HepG2 (cell line): Measurements from ENCODE around the gene KLC4. TPM values are rescaled to one million over a fixed set of nuclear protein-coding genes. Genes with fewer than 3 reads are reported as not detected.
A peak's percentile ranks its signal among the peaks of the same experiment; 100 is the strongest.

Experiments
- AGO2 ChIP-seq: fragments of 200-400 bp; formaldehyde crosslinking; optimal IDR thresholded peaks from 2 replicates; pipeline ENCODE3; 2017; ENCODE audit warnings: mild to moderate bottlenecking, low read depth, low read length, moderate library complexity
- AKAP8 ChIP-seq: sonication (generic); formaldehyde crosslinking; IDR thresholded peaks from 2 replicates; pipeline ENCODE4 v1.5.1; 2020; ENCODE audit warnings: mild to moderate bottlenecking, missing genetic modification reagents
- ATM ChIP-seq: fragments of 450-650 bp; IDR thresholded peaks from 2 replicates; pipeline ENCODE4 v1.7.1; 2017; ENCODE audit warnings: mild to moderate bottlenecking, borderline replicate concordance
- DMAP1 ChIP-seq: IDR thresholded peaks from 2 replicates; pipeline ENCODE4 v1.6.1; 2016
- HDAC2 ChIP-seq: sonication (generic); formaldehyde crosslinking; IDR thresholded peaks from 2 replicates; pipeline ENCODE4 v1.4.0; 2020; ENCODE audit warnings: missing genetic modification reagents
- HOXA7 ChIP-seq: sonication (generic); formaldehyde crosslinking; IDR thresholded peaks from 2 replicates; pipeline ENCODE4 v1.8.1; 2022; ENCODE audit warnings: mild to moderate bottlenecking, missing genetic modification reagents, moderate library complexity
- MYC ChIP-seq: sonication (generic); formaldehyde crosslinking; IDR thresholded peaks from 2 replicates; pipeline ENCODE4 v1.9.0; 2021; ENCODE audit warnings: missing genetic modification reagents, borderline replicate concordance
- NR2F6 ChIP-seq, 2 experiments: IDR thresholded peaks; 2 replicates each; pipeline ENCODE4 v1.6.1; 2016; ENCODE audit warnings: antibody characterized with exemption in 1 of 2, mild to moderate bottlenecking in 1 of 2
- PAF1 ChIP-seq: IDR thresholded peaks from 2 replicates; pipeline ENCODE4 v1.6.1; 2016; ENCODE audit warnings: missing genetic modification reagents, missing compliant biosample characterization
- PCBP2 ChIP-seq: fragments of 200-400 bp; formaldehyde crosslinking; optimal IDR thresholded peaks from 2 replicates; pipeline ENCODE3; 2018; ENCODE audit warnings: low read length, low read depth; ENCODE audit not compliant: poor library complexity, severe bottlenecking
- SP4 ChIP-seq: sonication (generic); formaldehyde crosslinking; IDR thresholded peaks from 2 replicates; pipeline ENCODE4 v1.8.1; 2023; ENCODE audit warnings: mild to moderate bottlenecking, missing genetic modification reagents
- WIZ ChIP-seq: sonication (generic); formaldehyde crosslinking; IDR thresholded peaks from 2 replicates; pipeline ENCODE4 v1.5.1; 2020; ENCODE audit warnings: mild to moderate bottlenecking, missing genetic modification reagents
- ZKSCAN8 ChIP-seq: IDR thresholded peaks from 2 replicates; pipeline ENCODE4 v1.6.1; 2016; ENCODE audit warnings: borderline replicate concordance, missing genetic modification reagents, missing compliant biosample characterization
- ZNF136 ChIP-seq: sonication (generic); formaldehyde crosslinking; IDR thresholded peaks from 2 replicates; pipeline ENCODE4 v1.8.1; 2022; ENCODE audit warnings: low read depth, mild to moderate bottlenecking, moderate library complexity, missing genetic modification reagents
- ZNF383 ChIP-seq: sonication (generic); formaldehyde crosslinking; IDR thresholded peaks from 2 replicates; pipeline ENCODE4 v1.4.0; 2020; ENCODE audit warnings: missing genetic modification reagents, mild to moderate bottlenecking, borderline replicate concordance
- ZNF703 ChIP-seq: sonication (generic); formaldehyde crosslinking; IDR thresholded peaks from 2 replicates; pipeline ENCODE4 v1.5.1; 2020; ENCODE audit warnings: missing genetic modification reagents, mild to moderate bottlenecking, moderate library complexity, borderline replicate concordance
- ZNF782 ChIP-seq: sonication (generic); formaldehyde crosslinking; IDR thresholded peaks from 2 replicates; pipeline ENCODE4 v1.4.0; 2020; ENCODE audit warnings: missing genetic modification reagents, mild to moderate bottlenecking, borderline replicate concordance
- ZNF839 ChIP-seq: sonication (generic); formaldehyde crosslinking; IDR thresholded peaks from 2 replicates; pipeline ENCODE4 v1.4.0; 2020; ENCODE audit warnings: missing genetic modification reagents, mild to moderate bottlenecking, borderline replicate concordance
- polyA plus RNA-seq, 8 experiments: library from polyadenylated mRNA; depleted of rRNA in 3 of 8; stranded (reverse) in 7 of 8; unstranded in 1 of 8; fragments of >200 nt; fragmentation: Illumina TruSeq in 4 of 8; extraction: Trizol in 4 of 8; gene quantifications; 2 replicates each; pipeline versions ENCODE4 v1.2.1 to v1.2.3, GENCODE V29; 2011 to 2016; ENCODE audit warnings: low read depth in 4 of 8, missing spikeins in 1 of 8, mixed read lengths in 1 of 8; ENCODE audit not compliant: insufficient read depth in 1 of 8
- total RNA-seq, 5 experiments: library from RNA; depleted of rRNA; stranded (reverse); fragments of >200 nt; fragmentation: Illumina TruSeq; extraction: Trizol; gene quantifications; 2 replicates each; pipeline ENCODE4 v1.2.3, GENCODE V29; 2016; ENCODE audit warnings: low read depth in 1 of 5
- TF ChIP-seq, protein P1 (sequence below): IDR thresholded peaks from 2 replicates; pipeline ENCODE4 v1.6.1; 2016; ENCODE audit warnings: missing genetic modification reagents, missing compliant biosample characterization
- TF ChIP-seq, protein P2 (sequence below): sonication (generic); formaldehyde crosslinking; IDR thresholded peaks from 2 replicates; pipeline ENCODE4 v1.4.0; 2020; ENCODE audit warnings: mild to moderate bottlenecking, low read depth, missing genetic modification reagents
- TF ChIP-seq, protein P3 (sequence below): sonication (generic); formaldehyde crosslinking; IDR thresholded peaks from 2 replicates; pipeline ENCODE4 v1.4.0; 2020; ENCODE audit warnings: missing genetic modification reagents
- TF ChIP-seq, protein P4 (sequence below): sonication (generic); formaldehyde crosslinking; IDR thresholded peaks from 2 replicates; pipeline ENCODE4 v1.4.0; 2020; ENCODE audit warnings: missing genetic modification reagents
- TF ChIP-seq, protein P5 (sequence below): sonication (generic); formaldehyde crosslinking; IDR thresholded peaks from 2 replicates; pipeline ENCODE4 v1.8.1; 2023; ENCODE audit warnings: mild to moderate bottlenecking, missing genetic modification reagents
- TF ChIP-seq, protein P6 (sequence below): sonication (generic); formaldehyde crosslinking; IDR thresholded peaks from 2 replicates; pipeline ENCODE4 v1.4.0; 2020; ENCODE audit warnings: missing genetic modification reagents

KLC4 gene
- total and polyA plus RNA-seq, 2 of the 13 experiments (the other 11 are each of a cell fraction or from before 2014, with no cell fraction given) = 45.4 to 70.4 TPM

DNA sequence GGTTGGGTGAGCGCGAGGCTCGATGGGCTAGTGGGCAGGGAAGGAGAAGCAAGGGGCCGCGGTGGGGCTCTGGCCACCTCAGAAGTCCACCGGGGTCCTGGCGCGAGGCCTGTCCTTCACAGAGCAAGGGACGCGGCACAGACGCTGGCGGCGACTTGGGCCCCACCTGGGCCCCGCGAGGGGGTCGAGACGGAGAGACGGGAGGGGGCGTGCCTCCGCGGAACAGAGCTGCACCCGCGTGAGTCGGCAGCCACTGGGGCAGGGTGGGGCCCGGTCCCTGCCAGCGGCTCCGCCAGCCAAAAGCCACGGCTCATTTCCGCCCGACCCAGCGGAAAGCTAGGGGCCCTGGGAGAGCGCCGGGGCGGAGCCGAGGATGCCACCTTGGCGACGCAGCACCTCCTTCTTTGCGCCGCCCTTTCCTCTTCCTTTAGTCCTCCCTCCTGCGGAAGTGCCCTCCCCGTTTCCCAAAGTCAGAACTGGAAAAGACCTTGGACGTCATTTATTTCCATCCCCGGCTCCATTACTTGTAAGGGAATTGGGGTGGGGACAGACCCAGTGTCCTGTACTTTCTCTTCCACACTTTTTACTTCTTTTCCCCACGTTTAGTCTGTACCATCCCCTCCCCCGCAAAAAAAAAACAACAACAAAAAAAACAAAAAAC is 5.8 kb upstream of the KLC4 start, which contains the start of gene CUL7 (continued):
- TF ChIP-seq, protein P1, sequence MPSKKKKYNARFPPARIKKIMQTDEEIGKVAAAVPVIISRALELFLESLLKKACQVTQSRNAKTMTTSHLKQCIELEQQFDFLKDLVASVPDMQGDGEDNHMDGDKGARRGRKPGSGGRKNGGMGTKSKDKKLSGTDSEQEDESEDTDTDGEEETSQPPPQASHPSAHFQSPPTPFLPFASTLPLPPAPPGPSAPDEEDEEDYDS = peak; percentile 88
- TF ChIP-seq ZNF383 (CRISPR knock-in tag) = no peak
- TF ChIP-seq, protein P2, sequence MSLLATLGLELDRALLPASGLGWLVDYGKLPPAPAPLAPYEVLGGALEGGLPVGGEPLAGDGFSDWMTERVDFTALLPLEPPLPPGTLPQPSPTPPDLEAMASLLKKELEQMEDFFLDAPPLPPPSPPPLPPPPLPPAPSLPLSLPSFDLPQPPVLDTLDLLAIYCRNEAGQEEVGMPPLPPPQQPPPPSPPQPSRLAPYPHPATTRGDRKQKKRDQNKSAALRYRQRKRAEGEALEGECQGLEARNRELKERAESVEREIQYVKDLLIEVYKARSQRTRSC (CRISPR knock-in tag) = 0 out of 2 replicates have a peak, but pooled peaks have one; percentile 85
- TF ChIP-seq PAF1 (CRISPR knock-in tag) = peak; percentile 90
- peak; percentile 96 for TF ChIP-seq ZNF703 (CRISPR knock-in tag)
- no peak for TF ChIP-seq PCBP2
- TF ChIP-seq ATM = no peak
- TF ChIP-seq, protein P3, sequence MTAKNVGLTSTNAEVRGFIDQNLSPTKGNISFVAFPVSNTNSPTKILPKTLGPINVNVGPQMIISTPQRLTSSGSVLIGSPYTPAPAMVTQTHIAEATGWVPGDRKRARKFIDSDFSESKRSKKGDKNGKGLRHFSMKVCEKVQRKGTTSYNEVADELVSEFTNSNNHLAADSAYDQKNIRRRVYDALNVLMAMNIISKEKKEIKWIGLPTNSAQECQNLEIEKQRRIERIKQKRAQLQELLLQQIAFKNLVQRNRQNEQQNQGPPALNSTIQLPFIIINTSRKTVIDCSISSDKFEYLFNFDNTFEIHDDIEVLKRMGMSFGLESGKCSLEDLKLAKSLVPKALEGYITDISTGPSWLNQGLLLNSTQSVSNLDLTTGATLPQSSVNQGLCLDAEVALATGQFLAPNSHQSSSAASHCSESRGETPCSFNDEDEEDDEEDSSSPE = peak; percentile 76
- TF ChIP-seq AKAP8 = peak; percentile 98
- peak; percentile 86 for TF ChIP-seq SP4
- peak; percentile 75 for TF ChIP-seq HDAC2 (CRISPR knock-in tag)
- no peak for TF ChIP-seq ZNF839 (CRISPR knock-in tag)
- no peak for TF ChIP-seq NR2F6 (IDR thresholded peaks at IDR 0.05)
- TF ChIP-seq NR2F6 (CRISPR knock-in tag; IDR thresholded peaks at IDR 0.05) = peak; percentile 62
- TF ChIP-seq WIZ = no peak
- TF ChIP-seq ZKSCAN8 (CRISPR knock-in tag) = peak; percentile 76
- TF ChIP-seq ZNF136 (CRISPR knock-in tag) = no peak
- TF ChIP-seq AGO2 = peak; percentile 100
- no peak for TF ChIP-seq HOXA7 (CRISPR knock-in tag)
- TF ChIP-seq ZNF782 (CRISPR knock-in tag) = peak; percentile 97
- TF ChIP-seq, protein P4, sequence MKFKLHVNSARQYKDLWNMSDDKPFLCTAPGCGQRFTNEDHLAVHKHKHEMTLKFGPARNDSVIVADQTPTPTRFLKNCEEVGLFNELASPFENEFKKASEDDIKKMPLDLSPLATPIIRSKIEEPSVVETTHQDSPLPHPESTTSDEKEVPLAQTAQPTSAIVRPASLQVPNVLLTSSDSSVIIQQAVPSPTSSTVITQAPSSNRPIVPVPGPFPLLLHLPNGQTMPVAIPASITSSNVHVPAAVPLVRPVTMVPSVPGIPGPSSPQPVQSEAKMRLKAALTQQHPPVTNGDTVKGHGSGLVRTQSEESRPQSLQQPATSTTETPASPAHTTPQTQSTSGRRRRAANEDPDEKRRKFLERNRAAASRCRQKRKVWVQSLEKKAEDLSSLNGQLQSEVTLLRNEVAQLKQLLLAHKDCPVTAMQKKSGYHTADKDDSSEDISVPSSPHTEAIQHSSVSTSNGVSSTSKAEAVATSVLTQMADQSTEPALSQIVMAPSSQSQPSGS (CRISPR knock-in tag) = peak; percentile 71
- peak; percentile 90; the same call in 1 of the 2 replicates for TF ChIP-seq MYC (CRISPR knock-in tag)
- TF ChIP-seq, protein P5, sequence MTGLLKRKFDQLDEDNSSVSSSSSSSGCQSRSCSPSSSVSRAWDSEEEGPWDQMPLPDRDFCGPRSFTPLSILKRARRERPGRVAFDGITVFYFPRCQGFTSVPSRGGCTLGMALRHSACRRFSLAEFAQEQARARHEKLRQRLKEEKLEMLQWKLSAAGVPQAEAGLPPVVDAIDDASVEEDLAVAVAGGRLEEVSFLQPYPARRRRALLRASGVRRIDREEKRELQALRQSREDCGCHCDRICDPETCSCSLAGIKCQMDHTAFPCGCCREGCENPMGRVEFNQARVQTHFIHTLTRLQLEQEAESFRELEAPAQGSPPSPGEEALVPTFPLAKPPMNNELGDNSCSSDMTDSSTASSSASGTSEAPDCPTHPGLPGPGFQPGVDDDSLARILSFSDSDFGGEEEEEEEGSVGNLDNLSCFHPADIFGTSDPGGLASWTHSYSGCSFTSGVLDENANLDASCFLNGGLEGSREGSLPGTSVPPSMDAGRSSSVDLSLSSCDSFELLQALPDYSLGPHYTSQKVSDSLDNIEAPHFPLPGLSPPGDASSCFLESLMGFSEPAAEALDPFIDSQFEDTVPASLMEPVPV (CRISPR knock-in tag) = peak; percentile 97
- TF ChIP-seq, protein P6, sequence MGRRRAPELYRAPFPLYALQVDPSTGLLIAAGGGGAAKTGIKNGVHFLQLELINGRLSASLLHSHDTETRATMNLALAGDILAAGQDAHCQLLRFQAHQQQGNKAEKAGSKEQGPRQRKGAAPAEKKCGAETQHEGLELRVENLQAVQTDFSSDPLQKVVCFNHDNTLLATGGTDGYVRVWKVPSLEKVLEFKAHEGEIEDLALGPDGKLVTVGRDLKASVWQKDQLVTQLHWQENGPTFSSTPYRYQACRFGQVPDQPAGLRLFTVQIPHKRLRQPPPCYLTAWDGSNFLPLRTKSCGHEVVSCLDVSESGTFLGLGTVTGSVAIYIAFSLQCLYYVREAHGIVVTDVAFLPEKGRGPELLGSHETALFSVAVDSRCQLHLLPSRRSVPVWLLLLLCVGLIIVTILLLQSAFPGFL (CRISPR knock-in tag) = no peak
- peak; percentile 99 for TF ChIP-seq DMAP1 (CRISPR knock-in tag)
